Endothelial cell of umbilical vein (primary cell): Measurements from ENCODE around the gene RNF112. TPM values are rescaled to one million over a fixed set of nuclear protein-coding genes. Genes with fewer than 3 reads are reported as not detected.

ENCODE experiments used
- BruUV-seq: library from RNA; stranded (reverse); fragments of 400-500 nt; replicated peaks from 2 replicates; lab custom pipeline; 2021; lab: Mats Ljungman, UMichigan
- CTCF ChIA-PET: fragments of 300-600, 350-600 bp; sonication (Branson Sonifier 250); formaldehyde crosslinking; loops from one replicate; lab custom pipeline; 2021; ENCODE audit warnings: antibody characterized with exemption, inconsistent platforms; lab: Charles Lee
- POLR2A ChIA-PET: fragments of 300-600, 350-600 bp; sonication (Branson Sonifier 250); formaldehyde crosslinking; loops from one replicate; lab custom pipeline; 2021; ENCODE audit warnings: antibody characterized with exemption, inconsistent platforms; lab: Charles Lee
- DNase-seq: peaks from one replicate; pipeline ENCODE4 v3.0.0-alpha.2; 2011; ENCODE audit warnings: low read depth, low spot score
- FAIRE-seq: peaks from 2 replicates; lab custom pipeline; 2011; peaks lifted over from hg19 to GRCh38; lab: Jason Lieb, UNC
- H2AFZ ChIP-seq: 2 replicates; pipeline ENCODE4 v1.6.0; 2012; ENCODE audit warnings: low read depth, low read length, control low read depth, inconsistent platforms
- H3K27ac ChIP-seq: 2 replicates; pipeline ENCODE4 v1.5.1; 2011; ENCODE audit warnings: low read depth, mild to moderate bottlenecking, control low read depth, low read length, moderate library complexity; ENCODE audit not compliant: insufficient read depth
- H3K27me3 ChIP-seq, 2 experiments: 2 replicates each; pipeline versions ENCODE4 v1.6.0 to v1.6.1; 2011; ENCODE audit warnings: low read length in 2 of 2, mixed read lengths in 1 of 2; ENCODE audit not compliant: control insufficient read depth in 2 of 2, insufficient read depth in 2 of 2
- H3K36me3 ChIP-seq, 2 experiments: 2 replicates in 1 of 2; 3 replicates in 1 of 2; pipeline ENCODE4 v1.5.1; 2011; ENCODE audit warnings: low read length in 2 of 2, mild to moderate bottlenecking in 1 of 2, moderate library complexity in 1 of 2; ENCODE audit not compliant: control insufficient read depth in 2 of 2, insufficient read depth in 2 of 2; ENCODE audit errors: extremely low read depth in 1 of 2
- H3K4me1 ChIP-seq: 3 replicates; pipeline ENCODE4 v1.5.1; 2011; ENCODE audit warnings: mild to moderate bottlenecking, low read length; ENCODE audit not compliant: control insufficient read depth, insufficient read depth; ENCODE audit errors: extremely low read depth
- H3K4me2 ChIP-seq: 2 replicates; pipeline ENCODE4 v1.6.1; 2011; ENCODE audit warnings: low read length, control low read depth, mixed read lengths; ENCODE audit not compliant: insufficient read depth
- H3K4me3 ChIP-seq, 3 experiments: fragments of 200-600 bp in 1 of 3; sonication (generic), shearing (Covaris generic) in 1 of 3; replicated peaks in 1 of 3; 2 replicates each; pipeline ENCODE4 v1.5.1; 2011 to 2016; ENCODE audit warnings: control low read depth in 3 of 3, low read length in 3 of 3, mild to moderate bottlenecking in 2 of 3, inconsistent platforms in 1 of 3, low read depth in 1 of 3, moderate library complexity in 1 of 3; ENCODE audit not compliant: insufficient read depth in 1 of 3
- H3K79me2 ChIP-seq: 2 replicates; pipeline ENCODE4 v1.6.0; 2012; ENCODE audit warnings: low read length, inconsistent platforms; ENCODE audit not compliant: control insufficient read depth, insufficient read depth
- H3K9ac ChIP-seq: replicated peaks from 2 replicates; pipeline ENCODE3; 2011; ENCODE audit warnings: low read length, control low read depth; ENCODE audit not compliant: insufficient read depth; ENCODE audit errors: extremely low read depth
- H3K9me1 ChIP-seq: replicated peaks from 3 replicates; pipeline ENCODE4 v1.6.0; 2011; ENCODE audit warnings: mild to moderate bottlenecking, low read length; ENCODE audit not compliant: control insufficient read depth, insufficient read depth; ENCODE audit errors: extremely low read depth
- H3K9me3 ChIP-seq: replicated peaks from 2 replicates; pipeline ENCODE4 v1.5.1; 2012; ENCODE audit warnings: low read length, inconsistent platforms; ENCODE audit not compliant: control insufficient read depth, insufficient read depth
- H4K20me1 ChIP-seq: replicated peaks from 2 replicates; pipeline ENCODE3; 2011; ENCODE audit warnings: mild to moderate bottlenecking, low read length; ENCODE audit not compliant: control insufficient read depth, insufficient read depth; ENCODE audit errors: extremely low read depth
- CTCF ChIP-seq, 2 donors: IDR thresholded peaks; 1 replicate in 1 of 2; 2 replicates in 1 of 2; pipeline ENCODE4 v1.5.1; 2011; ENCODE audit warnings: low read length in 2 of 2, mild to moderate bottlenecking in 2 of 2, moderate library complexity in 2 of 2, control low read depth in 1 of 2, inconsistent platforms in 1 of 2, low read depth in 1 of 2; ENCODE audit not compliant: insufficient read depth in 1 of 2; ENCODE audit errors: extremely low read depth in 1 of 2
- EZH2 ChIP-seq: IDR thresholded peaks from 2 replicates; pipeline ENCODE4 v1.6.1; 2012; ENCODE audit warnings: borderline replicate concordance, low read depth, mild to moderate bottlenecking, moderate library complexity, low read length, inconsistent platforms; ENCODE audit not compliant: severe bottlenecking
- FOS ChIP-seq: IDR thresholded peaks from 2 replicates; pipeline ENCODE4 v1.6.1; 2011; ENCODE audit warnings: mild to moderate bottlenecking, low read length, moderate library complexity, borderline replicate concordance; ENCODE audit not compliant: insufficient read depth
- GATA2 ChIP-seq: IDR thresholded peaks from 2 replicates; pipeline ENCODE4 v1.7.0; 2011; ENCODE audit warnings: low read depth, mild to moderate bottlenecking, moderate library complexity, mixed read lengths, low read length; ENCODE audit not compliant: insufficient read length, insufficient read depth
- JUN ChIP-seq: IDR thresholded peaks from 2 replicates; pipeline ENCODE4 v1.6.1; 2011; ENCODE audit warnings: borderline replicate concordance, low read depth; ENCODE audit not compliant: insufficient read length, insufficient read depth
- MYC ChIP-seq: IDR thresholded peaks from one replicate; pipeline ENCODE4 v1.6.1; 2011; ENCODE audit warnings: mild to moderate bottlenecking, low read depth, low read length
- POLR2A ChIP-seq: IDR thresholded peaks from 2 replicates; pipeline ENCODE4 v1.6.1; 2012; ENCODE audit warnings: low read depth, mild to moderate bottlenecking, control low read depth, low read length
- POLR2AphosphoS5 ChIP-seq: IDR thresholded peaks from 2 replicates; pipeline ENCODE4 v1.6.1; 2012; ENCODE audit warnings: low read depth, mild to moderate bottlenecking, control low read depth, low read length, moderate library complexity; ENCODE audit not compliant: insufficient read depth
- dilution Hi-C: fragments of 300-500 bp; cut with MboI; formaldehyde crosslinking; loops from one replicate; pipeline ENCODE4 v1.15.0; 2019; ENCODE audit warnings: low sequenced_read_pairs; ENCODE audit not compliant: extremely low pct_ligation_motif_present
- intact Hi-C: fragments of 100-400 bp; cut with micrococcal nuclease; formaldehyde crosslinking; loops from one replicate; pipeline ENCODE4 v1.10.0; 2022
- polyA plus RNA-seq, 4 experiments: library from polyadenylated mRNA; depleted of rRNA in 3 of 4; stranded (reverse) in 3 of 4; unstranded in 1 of 4; fragments of >200 nt; gene quantifications; 2 replicates each; pipeline versions ENCODE4 v1.2.1 to v1.2.3, GENCODE V29; 2011 to 2012; ENCODE audit warnings: missing spikeins in 1 of 4
- total RNA-seq: library from RNA; stranded (reverse); gene quantifications from 2 replicates; pipeline ENCODE4 v1.2.3, GENCODE V29; 2021
- TF ChIP-seq, protein P1 (sequence below): IDR thresholded peaks from 2 replicates; pipeline ENCODE4 v1.6.1; 2011; ENCODE audit not compliant: insufficient read depth, insufficient read length

RNF112 gene
- total and polyA plus RNA-seq, 2 donors (not counting 3 experiments of a cell fraction or from before 2014, with no cell fraction given), result 0.06 to 0.11 TPM

GRCh38 chr17:19371259-19372010, 39.6 kb upstream of the RNF112 start:
- H3K4me1 ChIP-seq, result no peaks in the 10 kb centered on the region
- H3K27me3 ChIP-seq, result no peaks in the 10 kb centered on the region
- no peak overlapping the region for H2AFZ ChIP-seq
- BruUV-seq, result no TSS peak
- no peaks in the 10 kb centered on the region for H3K9me1 ChIP-seq
- no peak overlapping the region for H3K4me3 ChIP-seq
- intact Hi-C loops (no loop called here), dilution Hi-C loops (no loop called here)
- no peak overlapping the region for H3K27ac ChIP-seq
- H3K36me3 ChIP-seq, result no peaks in the 10 kb centered on the region
- ChIA-PET CTCF (interaction anchor here (4.2 kb wide), 1 partner anchor 8 kb away, joined by 23 read pairs; the partner anchor contains the start of gene B9D1), POLR2A (no interaction called here)
- no peaks in the 10 kb centered on the region for H4K20me1 ChIP-seq
- FAIRE-seq (no peak), DNase-seq (no peak)
- H3K79me2 ChIP-seq, result no peaks in the 10 kb centered on the region
- no peaks in the 10 kb centered on the region for H3K9me3 ChIP-seq
- TF ChIP-seq JUN (no peak), CTCF (IDR thresholded peaks at IDR 0.05; ENCODE audit: extremely low read depth in 1 of 2, insufficient read depth in 1 of 2, low read depth in 1 of 2, low read length in 2 of 2) (no peak), POLR2A (no peak), POLR2AphosphoS5 (no peak), MYC (no peak)
- H3K9ac ChIP-seq, result no peak overlapping the region
- H3K4me2 ChIP-seq, result no peak overlapping the region

DNA sequence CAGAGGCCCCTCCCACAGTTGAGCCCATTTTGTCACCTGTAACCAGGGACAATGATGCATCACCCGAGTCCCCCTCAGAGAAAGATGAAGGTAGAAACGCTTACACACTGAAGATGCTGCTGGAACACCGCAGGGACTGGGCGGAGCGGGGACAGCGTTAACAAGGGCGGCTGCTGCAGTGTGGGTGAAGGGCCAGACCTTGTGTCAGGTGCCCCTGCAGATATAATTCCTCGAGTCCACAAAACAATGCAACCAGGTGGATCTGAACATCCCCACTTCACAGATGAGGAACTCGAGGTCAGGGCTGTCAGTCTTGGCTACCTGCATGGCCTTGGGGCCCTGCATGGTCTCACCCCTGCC, 39.0 kb upstream of the RNF112 start:
- Histone ChIP-seq H3K4me3 (no peak overlapping the region), H4K20me1 (no peaks in the 10 kb centered on the region), H3K36me3 (no peaks in the 10 kb centered on the region), H3K9ac (no peak overlapping the region), H3K9me1 (no peaks in the 10 kb centered on the region), H2AFZ (no peak overlapping the region), H3K27me3 (no peaks in the 10 kb centered on the region), H3K4me2 (no peak overlapping the region), H3K9me3 (no peaks in the 10 kb centered on the region), H3K27ac (no peak overlapping the region), H3K79me2 (no peaks in the 10 kb centered on the region), H3K4me1 (no peaks in the 10 kb centered on the region)
- DNase-seq, result no peak
- ChIA-PET POLR2A (no interaction called here), CTCF (interaction anchor here (4.2 kb wide), 1 partner anchor 9 kb away, joined by 23 read pairs; the partner anchor contains the start of gene B9D1)
- TF ChIP-seq GATA2 (no peak), MYC (no peak), POLR2A (no peak), CTCF (IDR thresholded peaks at IDR 0.05; ENCODE audit: extremely low read depth in 1 of 2, insufficient read depth in 1 of 2, low read depth in 1 of 2, low read length in 2 of 2) (no peak), POLR2AphosphoS5 (no peak), FOS (no peak), JUN (no peak), EZH2 (no peak)
- TF ChIP-seq, protein P1, sequence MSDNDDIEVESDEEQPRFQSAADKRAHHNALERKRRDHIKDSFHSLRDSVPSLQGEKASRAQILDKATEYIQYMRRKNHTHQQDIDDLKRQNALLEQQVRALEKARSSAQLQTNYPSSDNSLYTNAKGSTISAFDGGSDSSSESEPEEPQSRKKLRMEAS, result no peak
- dilution Hi-C loops (no loop called here), intact Hi-C loops (no loop called here)
- BruUV-seq, result no TSS peak
- no peak for FAIRE-seq
